ENCODE measurements around the gene ADH1B.
"Not testable (repeated sequence)": the region's sequence is repeated elsewhere in the genome, so short reads cannot be mapped to it uniquely, and the experiment has no call there.

Gene ADH1B

GRCh38 chr4:99357948-99358347 is 36.7 kb upstream of the ADH1B start:
- no peak overlapping the region for H3K4me3 ChIP-seq (ENCODE audit: low read depth, low read length)
- DNase-seq (ENCODE audit: low read depth): no peak
- TF ChIP-seq CTCF (IDR thresholded peaks at IDR 0.05; ENCODE audit: low read depth, low read length, missing control alignments): no peak

GRCh38 chr4:99356992-99357391 is 35.8 kb upstream of the ADH1B start:
- DNase-seq (ENCODE audit: low read depth): no peak
- no peak for TF ChIP-seq CTCF (IDR thresholded peaks at IDR 0.05; ENCODE audit: low read depth, low read length, missing control alignments)
- no peak overlapping the region for H3K4me3 ChIP-seq (ENCODE audit: low read depth, low read length)

GRCh38 chr4:99356149-99356548 is 34.9 kb upstream of the ADH1B start:
- H3K4me3 ChIP-seq (ENCODE audit: low read depth, low read length); DNase-seq (ENCODE audit: low read depth): not testable (repeated sequence)

GRCh38 chr4:99352602-99353537 is 31.7 kb upstream of the ADH1B start, which contains the start of gene ADH1C:
Gene ADH1C (minus strand): TSS chr4:99352746. CDS start chr4:99352675, 71 bp downstream.
- no peak for DNase-seq (ENCODE audit: low read depth)
- no peak within 1 kb of the TSS for H3K4me3 ChIP-seq (ENCODE audit: low read depth, low read length)

GRCh38 chr4:99351487-99351886 is 30.3 kb upstream of the ADH1B start:
- TF ChIP-seq CTCF (IDR thresholded peaks at IDR 0.05; ENCODE audit: low read depth, low read length, missing control alignments): no peak
- no peak overlapping the region for H3K4me3 ChIP-seq (ENCODE audit: low read depth, low read length)
- DNase-seq (ENCODE audit: low read depth): no peak

More at GRCh38 chr4:99352602-99353537, 31.7 kb upstream of the ADH1B start, which contains the start of gene ADH1C:
- TF ChIP-seq CTCF (IDR thresholded peaks at IDR 0.05; ENCODE audit: low read depth, low read length, missing control alignments): no peak

- H3K4me3 ChIP-seq (ENCODE audit: low read depth, low read length): no peak overlapping the region
Measured at GRCh38 chr4:99349338-99349737, 28.1 kb upstream of the ADH1B start.

GRCh38 chr4:99342624-99343023 is 21.4 kb upstream of the ADH1B start:
- DNase-seq (ENCODE audit: low read depth); H3K4me3 ChIP-seq (ENCODE audit: low read depth, low read length): not testable (repeated sequence)

More at GRCh38 chr4:99349338-99349737, 28.1 kb upstream of the ADH1B start:
- TF ChIP-seq CTCF (IDR thresholded peaks at IDR 0.05; ENCODE audit: low read depth, low read length, missing control alignments): no peak
- DNase-seq (ENCODE audit: low read depth): no peak

- TF ChIP-seq CTCF (IDR thresholded peaks at IDR 0.05; ENCODE audit: low read depth, low read length, missing control alignments): no peak
- DNase-seq (ENCODE audit: low read depth): no peak
- H3K4me3 ChIP-seq (ENCODE audit: low read depth, low read length): no peak overlapping the region
Measured at GRCh38 chr4:99341426-99341825, 20.2 kb upstream of the ADH1B start.

All from GM12864 (cell line).